Stimulated activated CD4-positive, alpha-beta T cell treated with anti-CD3 and anti-CD28 coated beads, Interleukin-1b, Interleukin-23, amount 100 ng/mL, for 48 hours (primary cell): ENCODE results near the gene KCTD5.
"Not testable (repeated sequence)": the region's sequence is repeated elsewhere in the genome, so short reads cannot be mapped to it uniquely, and the experiment has no call there.

ENCODE experiments used
- DNase-seq: peaks from one replicate; pipeline ENCODE4 v3.0.0-alpha.2; 2020

Gene KCTD5, protein sequence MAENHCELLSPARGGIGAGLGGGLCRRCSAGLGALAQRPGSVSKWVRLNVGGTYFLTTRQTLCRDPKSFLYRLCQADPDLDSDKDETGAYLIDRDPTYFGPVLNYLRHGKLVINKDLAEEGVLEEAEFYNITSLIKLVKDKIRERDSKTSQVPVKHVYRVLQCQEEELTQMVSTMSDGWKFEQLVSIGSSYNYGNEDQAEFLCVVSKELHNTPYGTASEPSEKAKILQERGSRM

DNA sequence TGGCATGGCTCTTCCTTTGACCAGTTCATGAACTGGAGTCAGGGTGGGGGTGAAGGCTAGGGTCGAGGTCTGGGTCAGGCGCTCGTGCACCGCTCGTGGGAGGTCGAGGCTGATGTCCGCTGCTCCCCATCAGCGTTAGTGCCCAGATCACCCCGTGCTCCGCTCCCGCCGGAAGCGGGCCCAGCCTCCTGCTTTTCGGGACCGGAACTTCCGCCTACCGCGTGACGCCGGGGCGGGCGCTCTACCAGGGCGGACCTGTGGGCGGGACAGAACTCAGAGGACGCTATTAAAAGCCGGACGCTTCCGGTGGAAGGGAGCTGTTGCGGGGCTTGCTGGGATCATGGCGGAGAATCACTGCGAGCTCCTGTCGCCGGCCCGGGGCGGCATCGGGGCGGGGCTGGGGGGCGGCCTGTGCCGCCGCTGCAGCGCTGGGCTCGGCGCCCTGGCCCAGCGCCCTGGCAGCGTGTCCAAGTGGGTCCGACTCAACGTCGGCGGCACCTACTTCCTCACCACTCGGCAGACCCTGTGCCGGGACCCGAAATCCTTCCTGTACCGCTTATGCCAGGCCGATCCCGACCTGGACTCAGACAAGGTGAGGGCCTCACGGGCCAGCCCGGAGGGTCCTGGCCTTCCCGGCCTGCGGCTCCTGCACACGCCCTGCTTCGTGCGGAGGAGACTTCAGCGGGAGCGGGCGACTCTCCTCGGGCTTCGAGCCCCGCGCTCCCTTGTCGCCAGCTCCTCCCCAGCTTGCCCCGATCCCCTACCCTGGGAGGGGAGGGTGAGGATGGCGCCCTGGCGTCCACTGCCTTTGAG lies at the start of gene KCTD5:
TSS of gene KCTD5 (plus strand) at position 315 of the 813 bp plus-strand sequence. CDS start at position 341, 26 bp downstream.
- peak; percentile 97 for DNase-seq

DNA sequence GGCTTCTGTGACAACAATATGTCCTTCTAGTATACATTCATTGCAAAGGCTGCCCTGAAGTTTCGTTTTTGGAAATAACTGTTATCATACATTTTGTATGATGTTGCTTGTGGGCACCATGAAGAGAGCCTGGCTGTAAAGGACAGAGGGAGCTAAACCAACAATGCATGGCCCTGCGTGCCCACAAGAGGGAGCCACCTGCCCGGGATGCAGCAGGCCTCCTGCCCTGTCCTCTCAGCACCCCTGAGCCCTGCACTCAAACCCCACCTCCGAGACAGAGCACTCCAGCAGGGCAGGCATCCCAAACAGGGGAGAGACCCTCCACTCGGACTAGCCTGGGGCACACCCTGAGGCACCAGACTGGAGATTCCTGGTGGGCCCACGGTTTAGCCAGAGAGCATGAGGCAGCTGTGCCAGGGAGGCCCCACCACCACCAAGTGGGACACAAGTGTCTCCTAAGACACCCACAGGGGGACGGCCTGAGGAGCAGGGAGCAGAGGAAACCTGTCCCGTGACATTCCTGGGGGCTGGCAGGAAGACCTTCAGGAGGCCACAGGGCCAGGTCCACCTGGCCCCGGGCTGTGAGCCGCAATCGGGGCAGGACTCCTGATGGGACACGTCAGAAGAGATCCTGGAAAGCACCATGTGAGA lies 43.1 kb upstream of the KCTD5 start:
- peak; percentile 38 for DNase-seq

DNA sequence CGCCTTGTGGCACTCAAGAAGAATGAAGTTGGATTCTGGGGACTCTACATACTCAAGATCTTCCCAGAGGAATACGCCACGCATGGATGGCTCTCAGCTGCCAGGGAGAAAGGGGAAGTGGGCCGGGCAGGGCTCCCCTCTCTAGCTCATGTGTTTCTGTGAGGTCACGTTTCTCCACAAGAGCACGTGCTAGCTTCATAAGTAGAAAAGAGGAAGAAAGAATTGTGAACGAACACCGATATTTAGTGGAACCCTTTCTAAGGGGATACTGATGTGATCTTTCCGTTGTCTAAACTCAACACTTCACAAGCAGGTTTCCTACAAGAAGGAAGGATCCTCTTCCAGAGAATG lies 42.6 kb upstream of the KCTD5 start:
- DNase-seq: not testable (repeated sequence)

DNA sequence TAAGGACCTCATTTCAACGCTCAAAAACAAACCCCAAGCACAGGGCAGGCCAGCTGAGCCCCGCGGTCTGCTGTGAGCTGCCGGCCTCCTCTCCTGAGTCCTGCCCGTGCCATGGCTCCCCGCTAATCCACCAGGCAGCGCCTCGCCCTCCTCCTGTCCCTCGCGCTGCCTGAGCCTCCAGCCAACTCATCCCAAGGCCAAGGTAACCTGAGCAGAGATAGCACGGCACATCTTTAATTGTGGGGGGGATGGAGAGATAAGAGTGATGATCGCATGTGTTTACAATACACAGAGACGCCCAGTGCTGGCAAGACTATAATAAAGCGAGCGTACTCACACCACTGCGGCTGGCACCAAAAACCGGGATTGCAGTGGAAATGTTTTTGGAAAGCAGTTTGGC lies 39.8 kb upstream of the KCTD5 start:
- not testable (repeated sequence) for DNase-seq

DNA sequence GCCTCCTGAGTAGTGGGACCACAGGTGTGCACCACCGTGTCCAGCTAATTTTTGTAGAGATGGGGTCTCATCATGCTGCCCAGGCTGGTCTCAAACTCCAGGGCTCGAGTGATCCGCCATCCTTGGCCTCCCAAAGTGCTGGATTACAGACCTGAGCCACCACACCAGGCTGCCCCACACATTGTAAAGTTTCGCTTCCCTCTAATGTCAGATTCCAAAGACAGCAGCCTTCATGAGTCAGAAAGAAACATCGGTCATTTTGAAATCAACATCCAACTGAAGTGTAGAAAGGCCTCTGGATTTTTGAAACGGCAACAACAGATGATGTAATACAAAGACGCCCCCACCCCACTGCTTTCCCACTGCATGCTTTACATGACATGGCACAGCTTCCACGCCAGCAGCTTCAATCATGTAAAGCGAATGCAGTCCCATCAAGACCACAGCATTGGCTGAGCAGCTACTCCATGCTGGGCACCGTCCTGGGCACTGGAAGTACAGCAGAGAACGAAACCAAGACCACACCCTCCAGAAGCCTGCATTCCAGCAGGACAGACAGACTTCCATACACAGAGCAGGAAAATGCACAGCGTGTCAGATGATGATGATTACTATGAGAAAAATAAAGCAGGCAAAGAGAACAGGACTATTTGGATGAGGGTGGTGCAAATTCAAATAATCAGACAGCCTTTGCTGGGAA lies 37.4 kb upstream of the KCTD5 start:
- not testable (repeated sequence) for DNase-seq

DNA sequence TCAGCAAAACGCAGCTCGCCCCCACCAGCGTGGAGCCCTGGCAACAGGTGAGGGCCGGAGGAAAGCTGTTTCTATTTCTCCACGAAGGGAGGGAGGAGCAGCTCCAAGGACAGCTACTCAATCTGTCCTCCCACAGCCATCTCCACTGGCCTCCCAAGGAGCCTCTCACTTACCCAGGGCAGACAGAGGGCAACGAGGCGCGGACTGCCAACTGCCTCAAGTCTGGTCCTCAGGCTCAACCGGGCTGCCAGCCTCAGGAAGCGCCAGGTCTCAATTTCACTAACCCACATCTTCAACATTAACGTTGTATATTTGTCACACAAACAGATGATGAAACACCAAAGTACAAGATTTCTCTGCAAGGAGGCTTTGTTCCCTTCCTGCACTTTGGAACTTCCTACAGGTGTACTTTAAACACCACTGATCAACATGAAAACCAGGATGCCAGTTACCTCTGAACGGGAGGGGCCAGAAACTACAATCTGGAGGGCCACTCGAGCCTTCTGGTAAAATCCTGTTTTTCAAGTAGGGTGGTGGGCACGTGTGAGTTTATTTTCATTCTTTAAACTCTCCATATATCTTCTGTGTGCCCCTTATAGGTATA lies 31.0 kb upstream of the KCTD5 start:
- DNase-seq: not testable (repeated sequence)

DNA sequence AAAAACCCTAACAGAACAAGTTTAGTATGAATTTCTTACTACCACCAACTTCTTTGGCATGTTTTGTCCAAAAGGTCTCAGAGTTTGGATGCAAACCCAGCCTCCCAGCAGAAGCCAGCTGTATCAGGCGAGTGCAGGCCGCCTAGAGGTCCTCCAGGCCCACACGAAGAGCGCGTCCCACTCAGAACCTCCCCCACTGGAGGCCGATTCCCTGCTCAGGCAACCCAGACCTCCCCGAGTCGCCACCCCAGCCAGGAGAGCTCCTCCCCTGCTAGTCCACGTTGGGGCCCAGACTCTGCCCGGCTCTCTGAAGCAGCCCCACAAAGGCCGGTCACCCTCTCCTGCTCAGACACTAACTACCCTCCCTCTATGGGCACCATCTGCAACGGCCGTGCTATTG lies 28.4 kb upstream of the KCTD5 start:
- not testable (repeated sequence) for DNase-seq

DNA sequence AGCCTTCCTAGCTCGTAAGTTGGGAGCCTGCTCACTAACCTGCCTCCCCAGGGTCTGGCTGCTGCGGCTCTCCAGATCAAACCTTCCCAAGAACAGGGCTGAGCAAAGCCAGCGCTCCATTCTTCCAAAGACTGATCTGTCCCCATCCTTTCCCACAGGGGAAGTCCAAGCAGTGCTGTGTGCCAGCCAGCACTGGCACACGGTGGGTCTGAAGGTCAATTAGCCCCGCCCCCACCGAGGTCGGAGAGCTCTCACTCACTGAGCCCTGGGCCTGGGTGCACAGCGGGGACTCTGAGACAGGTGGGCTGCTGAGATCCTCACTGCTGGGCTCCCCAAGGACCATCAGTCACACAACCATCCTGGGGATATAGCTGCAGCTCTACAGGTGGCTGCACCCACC lies 27.4 kb upstream of the KCTD5 start:
- DNase-seq: not testable (repeated sequence)

DNA sequence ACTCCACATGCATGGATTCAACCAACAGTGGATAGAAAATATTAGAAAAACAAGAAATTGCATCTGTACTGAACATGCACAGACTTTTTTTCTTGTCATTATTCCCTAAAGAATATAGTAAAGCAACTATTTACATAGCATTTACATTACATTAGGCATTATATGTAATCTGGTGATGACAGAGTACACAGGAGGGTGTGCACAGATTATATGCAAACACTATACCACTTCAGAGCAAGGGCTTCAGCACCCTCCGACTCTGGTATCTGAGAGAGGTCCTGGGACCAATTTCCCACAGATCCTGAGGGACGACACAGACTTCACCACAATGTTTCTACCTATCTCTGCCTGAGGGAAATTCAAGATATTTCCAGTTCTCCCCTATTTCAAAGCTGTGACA lies 25.3 kb upstream of the KCTD5 start:
- no peak for DNase-seq

DNA sequence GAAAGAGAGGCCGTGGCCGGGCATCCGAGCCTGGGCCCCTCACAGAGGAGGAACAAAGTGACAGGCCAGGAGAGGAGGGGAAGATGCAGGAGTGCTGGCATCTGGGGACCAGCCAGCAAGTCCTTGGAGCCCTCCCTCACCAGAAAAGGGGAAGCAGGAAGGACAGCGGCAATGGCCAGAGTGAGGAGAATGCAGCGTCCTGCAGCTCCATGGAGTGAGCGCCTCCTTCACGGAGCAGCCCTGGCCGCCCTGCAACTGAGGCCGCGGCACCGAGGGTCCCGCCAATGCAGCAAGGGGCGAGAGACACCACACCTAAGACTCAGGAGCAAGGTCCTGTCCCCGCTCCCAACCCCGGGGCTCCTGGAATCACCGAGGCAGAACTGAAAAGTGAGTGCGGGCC lies 24.5 kb upstream of the KCTD5 start:
- DNase-seq: not testable (repeated sequence)

DNA sequence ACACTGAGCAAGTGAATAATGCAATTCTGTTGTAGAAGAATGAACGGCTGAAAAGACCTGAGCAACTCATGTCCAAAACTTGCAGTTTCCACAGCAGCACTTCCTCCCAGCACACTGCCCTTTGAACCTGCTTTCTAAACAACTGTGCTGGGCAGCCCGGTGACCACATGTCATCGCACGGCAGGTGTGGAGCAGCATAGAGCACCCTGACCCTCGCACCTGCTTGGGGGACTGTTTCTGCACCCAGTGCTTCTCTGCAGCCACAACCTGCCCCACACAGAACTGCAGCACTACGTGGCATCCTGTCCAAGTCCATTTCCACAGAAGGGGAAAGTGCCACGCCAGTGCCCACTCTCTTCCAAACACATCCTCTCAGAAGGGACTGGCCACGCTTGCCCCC lies 22.8 kb upstream of the KCTD5 start:
- DNase-seq: not testable (repeated sequence)

DNA sequence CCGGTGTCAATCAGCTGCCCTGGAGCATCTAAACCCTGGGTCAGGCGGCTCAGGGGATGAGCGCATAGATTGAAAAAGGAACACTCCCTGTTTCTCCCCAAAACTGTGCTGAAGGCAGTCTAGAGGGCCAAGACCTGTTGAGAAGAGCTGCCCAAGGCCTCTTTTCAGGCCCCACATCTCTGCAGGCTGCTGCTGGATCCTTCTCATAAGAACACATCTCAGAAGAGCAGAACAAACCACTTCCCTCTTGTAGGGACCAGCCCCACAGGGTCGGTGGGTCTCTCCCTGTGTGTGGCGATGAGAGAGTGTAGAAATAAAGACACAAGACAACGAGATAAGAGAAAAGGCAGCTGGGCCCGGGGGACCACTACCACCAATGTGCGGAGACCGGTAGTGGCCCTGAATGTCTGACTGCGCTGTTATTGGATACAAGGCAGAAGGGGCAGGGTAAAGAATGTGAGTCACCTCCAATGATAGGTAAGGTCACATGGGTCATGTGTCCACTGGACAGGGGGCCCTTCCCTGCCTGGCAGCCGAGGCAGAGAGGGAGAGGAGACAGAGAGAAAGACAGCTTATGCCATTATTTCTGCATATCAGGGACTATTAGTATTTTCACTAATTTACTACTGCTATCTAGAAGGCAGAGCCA lies 22.2 kb upstream of the KCTD5 start:
- DNase-seq: not testable (repeated sequence)

DNA sequence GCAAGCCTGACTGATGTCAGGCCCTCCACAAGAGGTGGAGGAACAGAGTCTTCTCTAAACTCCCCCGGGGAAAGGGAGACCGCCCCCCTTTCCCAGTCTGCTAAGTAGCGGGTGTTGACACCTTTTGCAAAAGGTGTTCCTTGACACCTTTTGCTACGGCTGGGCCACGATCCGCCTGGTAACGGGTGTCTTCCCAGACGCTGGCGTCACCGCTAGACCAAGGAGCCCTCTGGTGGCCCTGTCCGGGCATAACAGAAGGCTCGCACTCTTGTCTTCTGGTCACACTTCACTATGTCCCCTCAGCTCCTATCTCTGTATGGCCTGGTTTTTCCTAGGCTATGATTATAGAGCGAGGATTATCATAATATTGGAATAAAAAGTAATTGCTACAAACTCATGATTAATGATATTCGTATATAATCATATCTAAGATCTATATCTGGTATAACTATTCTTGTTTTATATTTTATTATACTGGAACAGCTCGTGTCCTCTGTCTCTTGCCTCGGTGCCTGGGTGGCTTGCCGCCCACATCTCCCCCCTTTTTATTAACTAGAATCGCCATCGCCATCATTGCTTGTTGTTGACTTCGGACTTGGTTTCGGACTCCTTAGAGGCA lies 21.5 kb upstream of the KCTD5 start:
- not testable (repeated sequence) for DNase-seq

DNA sequence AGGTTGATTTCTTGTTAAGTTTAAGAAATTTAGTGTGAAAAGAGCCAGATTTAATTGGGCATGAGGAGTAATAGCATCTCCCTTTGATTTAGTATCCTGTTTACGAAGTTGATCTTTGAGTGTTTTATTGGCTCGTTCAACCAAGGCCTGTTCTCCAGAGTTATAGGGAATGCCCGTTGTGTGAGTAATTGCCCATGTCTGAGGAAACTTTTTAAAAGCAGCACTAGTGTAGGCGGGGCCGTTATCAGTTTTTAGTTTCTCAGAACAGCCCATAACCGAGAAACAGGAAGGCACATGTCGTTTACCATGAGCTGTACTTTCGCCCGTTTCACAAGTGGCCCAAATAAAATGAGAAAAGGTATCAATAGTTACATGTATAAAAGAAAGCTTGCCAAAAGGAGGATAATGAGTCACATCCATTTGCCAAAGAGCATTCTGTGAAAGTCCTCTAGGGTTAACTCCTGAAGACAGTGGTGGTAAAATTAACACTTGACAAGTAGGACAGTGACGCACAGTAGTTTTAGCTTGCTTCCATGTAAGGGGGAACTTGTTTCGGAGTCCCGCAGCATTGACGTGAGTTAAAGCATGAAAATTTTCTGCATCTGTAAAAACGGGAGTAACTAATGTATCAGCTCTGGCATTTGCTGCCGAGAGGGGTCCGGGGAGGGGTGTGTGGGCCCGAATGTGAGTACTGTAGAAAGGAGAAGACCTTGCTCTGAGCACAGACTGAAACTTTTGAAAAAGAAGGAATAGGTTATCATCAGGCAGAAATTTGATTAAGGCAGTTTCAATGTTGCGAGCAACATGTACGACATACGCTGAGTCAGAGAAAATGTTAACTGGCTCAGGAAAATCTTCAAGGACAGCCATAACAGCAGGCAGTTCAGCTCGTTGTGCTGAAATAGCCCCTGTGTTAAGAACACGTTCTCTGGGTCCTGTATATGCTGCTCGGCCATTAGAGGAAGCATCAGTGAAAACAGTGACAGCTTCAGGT lies 18.5 kb upstream of the KCTD5 start:
- peak; percentile 60 for DNase-seq

DNA sequence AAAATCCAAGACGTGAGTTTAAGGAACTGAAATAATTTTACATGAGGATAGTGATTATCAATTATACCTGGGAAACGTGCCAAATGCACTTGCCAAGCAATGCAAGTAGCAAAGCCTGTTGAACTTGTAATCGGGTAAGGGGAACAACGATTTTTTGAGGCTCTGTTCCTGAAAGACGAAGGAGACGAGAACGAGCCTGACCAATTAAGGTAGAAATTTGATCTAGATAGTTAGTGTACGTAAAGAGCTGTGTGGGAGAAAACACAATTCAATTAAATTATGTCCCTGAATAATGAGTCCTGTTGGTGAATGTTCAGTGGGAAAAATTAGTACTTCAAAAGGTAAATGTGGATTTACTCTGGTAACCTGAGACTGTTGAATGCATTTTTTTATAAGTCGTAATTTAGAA lies 17.7 kb upstream of the KCTD5 start:
- DNase-seq: no peak

DNA sequence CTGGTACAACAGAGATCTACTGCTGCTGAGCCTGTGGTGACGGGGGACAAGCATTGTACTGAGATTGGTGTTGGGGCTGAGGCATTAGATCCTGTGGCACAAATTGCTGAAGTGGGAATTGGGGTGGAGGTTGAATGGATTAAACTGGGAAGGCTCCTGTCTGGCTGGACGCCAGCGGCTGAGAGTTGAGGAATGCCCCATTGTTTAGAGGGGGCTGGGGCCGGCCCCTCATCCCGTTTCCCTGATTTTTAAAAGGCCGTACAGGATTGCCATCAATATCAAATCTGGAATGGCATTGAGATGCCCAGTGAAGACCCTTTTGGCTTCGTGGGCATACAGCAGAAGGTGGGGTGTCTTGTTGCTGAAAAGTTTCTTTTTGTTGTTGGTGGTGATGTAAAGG lies 15.7 kb upstream of the KCTD5 start:
- DNase-seq: not testable (repeated sequence)

DNA sequence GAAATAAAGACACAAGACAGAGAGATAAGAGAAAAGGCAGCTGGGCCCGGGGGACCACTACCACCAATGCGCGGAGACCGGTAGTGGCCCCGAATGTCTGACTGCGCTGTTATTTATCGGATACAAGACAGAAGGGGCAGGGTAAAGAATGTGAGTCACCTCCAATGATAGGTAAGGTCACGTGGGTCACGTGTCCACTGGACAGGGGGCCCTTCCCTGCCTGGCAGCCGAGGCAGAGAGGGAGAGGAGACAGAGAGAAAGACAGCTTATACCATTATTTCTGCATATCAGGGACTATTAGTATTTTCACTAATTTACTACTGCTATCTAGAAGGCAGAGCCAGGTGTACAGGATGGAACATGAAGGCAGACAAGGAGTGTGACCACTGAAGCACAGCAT lies 12.7 kb upstream of the KCTD5 start:
- DNase-seq: not testable (repeated sequence)

DNA sequence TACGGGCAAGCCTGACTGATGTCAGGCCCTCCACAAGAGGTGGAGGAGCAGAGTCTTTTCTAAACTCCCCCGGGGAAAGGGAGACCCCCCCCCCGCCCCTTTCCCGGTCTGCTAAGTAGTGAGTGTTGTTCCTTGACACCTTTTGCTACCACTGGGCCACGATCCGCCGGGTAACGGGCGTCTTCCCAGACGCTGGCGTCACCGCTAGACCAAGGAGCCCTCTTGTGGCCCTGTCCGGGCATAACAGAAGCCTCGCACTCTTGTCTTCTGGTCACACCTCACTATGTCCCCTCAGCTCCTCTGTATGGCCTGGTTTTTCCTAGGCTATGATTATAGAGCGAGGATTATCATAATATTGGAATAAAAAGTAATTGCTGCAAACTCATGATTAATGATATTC lies 12.3 kb upstream of the KCTD5 start:
- peak; percentile 66 for DNase-seq

DNA sequence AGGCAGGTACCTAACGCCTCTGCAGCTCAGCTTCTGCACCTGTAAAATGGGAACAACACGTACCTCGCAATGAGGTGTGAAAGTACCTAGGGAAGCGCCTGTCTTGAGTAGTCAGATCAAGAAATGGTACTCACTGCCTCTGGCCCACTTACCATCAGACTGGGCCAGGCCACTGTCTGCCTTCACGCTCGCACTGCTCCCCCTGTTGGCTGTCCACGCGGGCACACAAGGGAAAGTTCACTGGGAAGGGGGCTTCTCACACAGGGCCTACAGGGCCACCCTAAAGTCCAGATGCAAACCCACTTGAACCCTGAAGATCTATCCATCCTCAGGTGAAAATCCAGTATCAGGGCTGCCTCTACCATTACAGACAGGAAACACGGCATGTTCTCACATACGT lies 11.1 kb upstream of the KCTD5 start:
- DNase-seq: not testable (repeated sequence)

DNA sequence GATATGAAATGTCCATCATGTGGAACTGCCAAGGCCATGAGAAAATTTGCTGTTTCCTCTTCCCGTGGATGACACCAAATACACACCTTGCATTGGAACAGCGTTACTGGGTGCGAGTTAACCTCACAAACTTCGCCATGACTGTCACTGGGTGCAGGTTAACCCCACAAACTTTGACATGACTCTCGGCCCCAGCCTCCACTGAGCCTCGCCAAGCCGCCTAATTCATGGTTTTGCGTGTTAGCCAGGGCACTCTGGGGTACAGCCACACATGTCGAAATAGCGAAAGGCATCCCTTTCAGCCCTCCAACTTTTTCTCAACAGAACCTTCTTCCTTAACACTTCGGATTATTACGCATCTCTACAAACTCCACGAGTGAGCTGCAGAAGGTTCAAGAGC lies 10.6 kb upstream of the KCTD5 start:
- DNase-seq: no peak
